Measurements from ENCODE around the gene RNF207.
A peak's percentile ranks its signal among the peaks of the same experiment; 100 is the strongest.

Gene RNF207

GRCh38 chr1:6188466-6188865, 17.5 kb upstream of the RNF207 start:
- TF ChIP-seq, protein P1, sequence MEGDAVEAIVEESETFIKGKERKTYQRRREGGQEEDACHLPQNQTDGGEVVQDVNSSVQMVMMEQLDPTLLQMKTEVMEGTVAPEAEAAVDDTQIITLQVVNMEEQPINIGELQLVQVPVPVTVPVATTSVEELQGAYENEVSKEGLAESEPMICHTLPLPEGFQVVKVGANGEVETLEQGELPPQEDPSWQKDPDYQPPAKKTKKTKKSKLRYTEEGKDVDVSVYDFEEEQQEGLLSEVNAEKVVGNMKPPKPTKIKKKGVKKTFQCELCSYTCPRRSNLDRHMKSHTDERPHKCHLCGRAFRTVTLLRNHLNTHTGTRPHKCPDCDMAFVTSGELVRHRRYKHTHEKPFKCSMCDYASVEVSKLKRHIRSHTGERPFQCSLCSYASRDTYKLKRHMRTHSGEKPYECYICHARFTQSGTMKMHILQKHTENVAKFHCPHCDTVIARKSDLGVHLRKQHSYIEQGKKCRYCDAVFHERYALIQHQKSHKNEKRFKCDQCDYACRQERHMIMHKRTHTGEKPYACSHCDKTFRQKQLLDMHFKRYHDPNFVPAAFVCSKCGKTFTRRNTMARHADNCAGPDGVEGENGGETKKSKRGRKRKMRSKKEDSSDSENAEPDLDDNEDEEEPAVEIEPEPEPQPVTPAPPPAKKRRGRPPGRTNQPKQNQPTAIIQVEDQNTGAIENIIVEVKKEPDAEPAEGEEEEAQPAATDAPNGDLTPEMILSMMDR (conservative IDR thresholded peaks at IDR 0.05) = no peak
- no peak overlapping the region for H3K27ac ChIP-seq

DNA sequence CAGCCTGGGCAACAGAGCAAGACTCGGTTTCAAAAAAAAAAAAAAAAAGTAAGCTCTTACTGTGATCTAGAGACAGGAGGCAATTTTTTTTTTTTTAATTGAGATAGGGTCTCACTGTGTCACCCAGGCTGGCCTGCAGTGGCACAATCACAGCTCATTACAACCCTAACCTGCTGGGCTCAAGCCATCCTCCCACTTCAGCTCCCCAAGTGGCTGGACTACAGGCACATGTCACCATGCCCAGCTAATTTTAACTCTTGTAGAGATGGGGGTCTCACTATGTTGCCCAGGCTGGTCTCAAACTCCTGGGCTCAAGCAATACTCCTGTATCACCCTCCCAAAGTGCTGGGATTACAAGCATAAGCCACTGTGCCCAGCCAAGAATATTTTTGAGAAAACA, 14.0 kb upstream of the RNF207 start:
- TF ChIP-seq, protein P1 (conservative IDR thresholded peaks at IDR 0.05) = no peak
- no peak overlapping the region for H3K27ac ChIP-seq

DNA sequence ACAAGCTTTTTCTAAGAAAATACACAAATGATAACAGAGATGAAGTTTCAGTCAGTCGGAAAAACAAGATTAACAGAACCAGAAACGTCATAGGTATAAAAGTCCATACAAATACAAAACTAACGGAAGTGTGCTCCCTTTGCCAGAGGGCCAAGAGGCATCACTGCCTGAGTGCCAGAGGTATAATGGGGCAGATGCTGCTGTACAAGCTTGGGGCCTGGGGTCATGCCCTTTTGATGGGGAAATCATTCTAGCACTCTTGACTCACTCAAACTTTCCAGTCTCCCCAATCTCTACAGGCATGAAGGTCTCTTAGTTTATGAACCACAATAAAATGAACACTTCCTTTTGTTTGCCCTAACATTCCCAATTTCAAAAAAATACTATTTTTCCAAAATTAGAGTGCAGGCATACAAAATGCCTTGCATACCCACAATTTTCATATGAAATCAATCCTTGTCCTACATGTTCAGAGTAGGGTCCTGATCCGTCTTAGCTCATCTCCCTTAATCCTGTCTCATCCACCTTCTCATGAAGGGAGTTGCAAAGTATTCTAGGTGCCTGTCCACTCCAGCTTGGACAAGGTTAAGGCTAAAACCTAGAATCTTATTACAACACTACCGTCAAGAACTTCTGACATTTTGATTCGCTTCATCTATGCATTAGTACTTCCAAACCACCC, 8.0 kb upstream of the RNF207 start:
- peak overlapping the region; percentile 98 for H3K27ac ChIP-seq
- TF ChIP-seq, protein P1 (conservative IDR thresholded peaks at IDR 0.05) = no peak

GRCh38 chr1:6198646-6199297, 7.1 kb upstream of the RNF207 start:
- TF ChIP-seq, protein P1 (conservative IDR thresholded peaks at IDR 0.05) = no peak
- peak overlapping the region; percentile 98 for H3K27ac ChIP-seq

- peak within 1 kb of the TSS; percentile 98 for H3K27ac ChIP-seq
- TF ChIP-seq, protein P1 (conservative IDR thresholded peaks at IDR 0.05) = no peak
Measured at GRCh38 chr1:6199298-6200187, 6.4 kb upstream of the RNF207 start, which contains the start of gene RPL22. Gene RPL22, minus strand, starts transcription at chr1:6199595. Its CDS starts 22 bp downstream, at chr1:6199573.

DNA sequence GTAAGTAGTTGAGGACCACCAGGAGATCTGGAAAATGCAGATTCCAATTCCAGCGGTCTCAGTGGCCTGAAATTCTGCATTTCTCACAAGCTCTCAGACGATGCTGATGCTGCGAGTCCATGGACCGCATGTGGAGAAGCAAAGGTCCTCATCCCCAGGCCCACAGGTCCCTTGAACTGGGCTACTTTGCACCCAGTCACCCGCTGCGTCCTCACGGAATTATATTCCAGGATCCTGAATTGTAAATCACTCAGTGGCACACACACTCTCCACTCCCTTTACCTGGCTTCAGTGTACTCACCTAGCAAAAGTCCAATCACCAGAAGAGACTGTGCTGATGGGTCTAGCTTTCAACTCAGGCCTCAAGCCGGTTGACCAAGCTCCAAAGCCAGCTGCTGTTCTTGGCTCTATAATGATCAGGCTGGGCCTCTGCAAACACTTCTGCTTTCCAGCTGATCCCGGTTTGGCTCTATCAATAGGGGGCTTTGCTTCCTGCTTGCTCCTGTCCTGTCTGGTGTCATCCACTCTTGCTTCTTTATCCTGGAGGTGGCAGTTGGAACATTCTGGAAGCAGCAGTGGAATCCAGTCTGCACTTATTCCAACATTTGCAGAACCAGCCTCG, 5.6 kb upstream of the RNF207 start:
- peak overlapping the region; percentile 98 for H3K27ac ChIP-seq
- TF ChIP-seq, protein P1 (conservative IDR thresholded peaks at IDR 0.05) = no peak
